T-helper 9 cell (primary cell): ENCODE measurements around the gene FBXO39.
"Not testable (repeated sequence)": the region's sequence is repeated elsewhere in the genome, so short reads cannot be mapped to it uniquely, and the experiment has no call there.

Experiments
- DNase-seq: peaks from one replicate; pipeline ENCODE4 v3.0.0-alpha.2; 2020
- total RNA-seq, 2 donors: gene quantifications; one replicate each; lab custom pipeline; 2026; lab: John Stamatoyannopoulos, UW

Gene FBXO39
- total RNA-seq: 0 to 0.14 reads per million in 2 donors

GRCh38 chr17:6775871-6776405, at the start of gene FBXO39:
FBXO39 (plus strand) TSS chr17:6776215; CDS start chr17:6779869, 3,654 bp downstream.
- no peak for DNase-seq

GRCh38 chr17:6729531-6729930, 46.5 kb upstream of the FBXO39 start:
- no peak for DNase-seq

GRCh38 chr17:6746665-6747064, 29.4 kb upstream of the FBXO39 start:
- DNase-seq: not testable (repeated sequence)

GRCh38 chr17:6748617-6749016, 27.4 kb upstream of the FBXO39 start:
- no peak for DNase-seq

- DNase-seq: no peak
Observed at GRCh38 chr17:6749519-6749918, 26.5 kb upstream of the FBXO39 start.

- DNase-seq: no peak
Observed at GRCh38 chr17:6752068-6752909, 23.7 kb upstream of the FBXO39 start.

GRCh38 chr17:6753006-6753445, 23.0 kb upstream of the FBXO39 start:
- no peak for DNase-seq

GRCh38 chr17:6753546-6753945, 22.5 kb upstream of the FBXO39 start:
- no peak for DNase-seq

- DNase-seq: no peak
Observed at GRCh38 chr17:6755281-6755680, 20.7 kb upstream of the FBXO39 start.

GRCh38 chr17:6755731-6756184, 20.3 kb upstream of the FBXO39 start, which contains the start of gene XAF1:
XAF1 (plus strand) TSS chr17:6756046; CDS start chr17:6756079, 33 bp downstream.
- DNase-seq: peak; percentile 14

- no peak for DNase-seq
Observed at GRCh38 chr17:6756425-6757031, 19.5 kb upstream of the FBXO39 start.

GRCh38 chr17:6757747-6758146, 18.3 kb upstream of the FBXO39 start:
- no peak for DNase-seq

GRCh38 chr17:6761779-6762178, 14.2 kb upstream of the FBXO39 start:
- DNase-seq: no peak

- no peak for DNase-seq
Observed at GRCh38 chr17:6768447-6768846, 7.6 kb upstream of the FBXO39 start.

- DNase-seq: no peak
Observed at GRCh38 chr17:6772016-6772415, 4.0 kb upstream of the FBXO39 start.

GRCh38 chr17:6774906-6775305, 1.1 kb upstream of the FBXO39 start:
- not testable (repeated sequence) for DNase-seq

GRCh38 chr17:6779411-6779810, 3.4 kb downstream of the FBXO39 start:
- DNase-seq: no peak

- DNase-seq: no peak
Observed at GRCh38 chr17:6780001-6780400, 4.0 kb downstream of the FBXO39 start.

- DNase-seq: no peak
Observed at GRCh38 chr17:6780886-6781285, 4.9 kb downstream of the FBXO39 start.

- DNase-seq: no peak
Observed at GRCh38 chr17:6782244-6782643, 6.2 kb downstream of the FBXO39 start.

GRCh38 chr17:6786618-6787017, 10.6 kb downstream of the FBXO39 start:
- no peak for DNase-seq

- DNase-seq: no peak
Observed at GRCh38 chr17:6787081-6787693, 11.2 kb downstream of the FBXO39 start.

- no peak for DNase-seq
Observed at GRCh38 chr17:6789146-6789545, 13.1 kb downstream of the FBXO39 start.
